Renal cortical epithelial cell (primary cell): ENCODE results near the gene HIF1AN. TPM values are rescaled to one million over a fixed set of nuclear protein-coding genes. Genes with fewer than 3 reads are reported as not detected.

Source experiments
- DNase-seq: peaks from one replicate; pipeline ENCODE4 v3.0.0-alpha.2; 2011; ENCODE audit warnings: low read depth
- total RNA-seq: library from RNA; depleted of rRNA; stranded (reverse); fragments of >200 nt; gene quantifications from 2 replicates; pipeline ENCODE4 v1.2.3, GENCODE V29; 2014

Gene HIF1AN
- total RNA-seq, 1 donor from 2014 or later: 20.6 TPM

DNA sequence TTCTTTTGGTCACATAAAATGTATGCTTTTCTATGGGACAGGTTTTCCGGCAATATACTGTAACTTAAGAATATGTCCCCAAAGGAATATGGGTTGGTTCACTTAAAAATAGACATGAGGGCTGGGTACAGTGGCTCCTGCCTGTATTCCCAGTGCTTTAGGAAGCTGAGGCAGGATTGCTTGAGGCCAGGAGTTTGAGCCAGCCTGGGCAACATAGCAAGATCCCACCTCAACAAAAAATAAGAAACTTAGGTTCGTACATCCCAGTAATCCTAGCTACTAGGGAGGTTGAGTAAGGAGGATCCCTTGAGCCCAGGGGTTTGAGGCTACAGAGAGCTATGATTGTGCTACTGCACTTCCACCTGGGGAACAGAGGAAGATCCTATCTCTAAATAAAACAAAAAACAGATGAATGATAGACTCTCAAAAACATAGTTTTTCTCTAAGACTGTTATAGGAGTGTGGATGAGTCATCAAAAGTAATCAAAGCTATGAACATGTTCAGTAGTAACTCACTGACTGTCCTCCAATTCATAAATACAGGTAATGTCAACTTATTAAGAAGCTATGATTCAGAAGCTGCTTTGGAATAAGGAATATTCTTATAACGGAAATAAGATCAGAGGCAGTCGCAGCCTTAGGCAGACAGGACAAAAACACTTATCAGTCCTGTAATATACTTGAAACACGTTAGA, 13.5 kb upstream of the HIF1AN start:
- peak; percentile 6 for DNase-seq

- no peak for DNase-seq
Observed at GRCh38 chr10:100522945-100523344, 12.8 kb upstream of the HIF1AN start.

GRCh38 chr10:100524206-100524605, 11.5 kb upstream of the HIF1AN start:
- DNase-seq: no peak

GRCh38 chr10:100524638-100525037, 11.1 kb upstream of the HIF1AN start:
- DNase-seq: no peak

- no peak for DNase-seq
Observed at GRCh38 chr10:100528123-100528886, 7.4 kb upstream of the HIF1AN start.

- DNase-seq: no peak
Observed at GRCh38 chr10:100528921-100529474, 6.7 kb upstream of the HIF1AN start.

GRCh38 chr10:100529475-100530298, 6.1 kb upstream of the HIF1AN start, which contains the start of gene NDUFB8:
NDUFB8 (minus strand) TSS chr10:100529871; CDS start chr10:100529851, 20 bp downstream.
- DNase-seq: peak; percentile 71

DNA sequence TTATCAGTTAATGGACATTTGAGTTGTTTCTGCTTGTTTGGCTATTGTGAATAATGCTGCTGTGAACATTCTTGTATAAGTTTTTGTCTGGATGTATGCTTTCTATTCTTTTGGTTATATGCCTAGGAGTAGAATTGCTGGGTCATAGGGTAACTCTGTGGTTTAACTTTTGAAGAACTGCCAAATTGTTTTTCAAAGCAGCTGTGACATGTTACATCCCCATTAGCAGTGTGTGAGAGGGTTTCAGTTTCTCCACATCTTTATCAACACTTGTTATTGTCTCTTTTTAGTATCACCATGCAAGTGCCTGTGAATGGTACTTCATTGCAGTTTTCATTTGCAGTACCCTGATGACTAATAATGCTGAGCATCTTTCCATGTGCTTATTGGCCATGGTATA, 4.0 kb upstream of the HIF1AN start:
- no peak for DNase-seq

DNA sequence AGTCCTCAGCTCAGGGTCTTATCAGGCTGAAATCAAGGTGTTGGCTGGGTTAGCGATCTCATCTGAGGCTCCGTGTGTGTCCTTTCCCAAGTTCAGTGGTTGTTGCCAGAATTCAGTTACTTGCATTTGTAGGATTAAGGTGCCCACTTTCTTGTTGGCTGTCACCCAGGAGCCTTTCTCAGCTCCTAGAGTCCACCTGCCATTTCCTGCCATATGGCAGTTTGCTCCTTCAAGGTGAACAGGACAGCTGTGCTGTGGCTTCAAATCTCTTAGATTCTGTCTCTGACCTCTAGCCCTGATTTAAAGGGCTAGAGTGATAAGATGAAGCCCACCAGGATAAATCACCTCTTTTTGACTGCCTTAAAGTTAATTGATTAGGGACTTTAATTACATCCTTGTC, 1.0 kb upstream of the HIF1AN start:
- no peak for DNase-seq

DNA sequence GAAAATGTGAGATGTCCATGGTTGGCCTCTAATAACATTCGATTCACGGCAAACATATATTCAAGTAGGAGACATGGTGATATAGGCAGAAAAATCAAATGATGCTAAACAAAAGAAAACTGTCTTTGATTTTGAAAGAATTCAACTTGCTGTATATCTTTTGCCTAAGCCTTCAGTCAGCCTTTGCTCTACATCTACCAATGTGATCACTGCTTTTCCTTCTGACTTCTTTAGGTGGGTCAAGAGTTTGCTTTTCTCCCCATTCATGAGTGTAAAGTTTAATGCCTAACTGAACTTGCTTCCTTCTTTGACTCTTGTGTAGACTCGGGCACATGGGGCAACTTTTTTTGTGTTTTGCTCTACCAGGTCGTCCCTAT, 417 bp upstream of the HIF1AN start:
- no peak for DNase-seq

GRCh38 chr10:100537475-100537874, 1.7 kb downstream of the HIF1AN start:
- no peak for DNase-seq

DNA sequence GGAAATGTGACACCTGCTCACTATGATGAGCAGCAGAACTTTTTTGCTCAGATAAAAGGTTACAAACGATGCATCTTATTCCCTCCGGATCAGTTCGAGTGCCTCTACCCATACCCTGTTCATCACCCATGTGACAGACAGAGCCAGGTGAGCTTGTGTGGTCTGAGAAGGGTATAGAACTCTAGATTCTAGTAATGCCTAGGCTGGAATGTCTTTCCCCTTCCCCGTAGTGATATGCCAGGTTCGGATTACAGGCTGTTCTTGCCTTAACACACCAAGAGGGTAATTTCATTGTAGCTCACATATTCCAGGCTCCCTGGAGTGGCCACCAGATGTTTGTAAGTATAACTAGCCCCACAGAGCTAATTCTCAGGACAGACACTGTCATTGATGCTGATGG, 9.2 kb downstream of the HIF1AN start:
- DNase-seq: no peak

- no peak for DNase-seq
Observed at GRCh38 chr10:100551196-100551595, 15.5 kb downstream of the HIF1AN start.

GRCh38 chr10:100551738-100552137, 16.0 kb downstream of the HIF1AN start:
- DNase-seq: no peak

DNA sequence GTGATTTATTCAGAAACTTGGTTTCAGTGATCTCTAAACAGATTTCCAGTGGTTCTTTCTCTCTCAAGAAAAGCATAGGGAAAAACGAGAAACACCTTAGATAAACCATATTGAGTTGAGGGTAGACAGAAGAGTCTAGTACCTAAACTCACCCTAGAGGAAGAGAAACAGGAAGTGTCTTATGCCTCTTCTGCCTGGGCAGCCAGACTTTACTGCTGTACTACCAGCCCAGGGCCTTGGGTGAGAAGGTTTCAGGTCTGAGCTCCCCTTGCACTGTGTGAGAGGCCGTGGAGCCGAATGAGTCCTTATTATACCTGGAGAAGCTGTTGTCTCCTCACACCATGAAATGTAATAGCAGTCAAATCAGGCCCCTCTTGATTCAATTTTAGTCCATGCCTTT, 18.2 kb downstream of the HIF1AN start:
- DNase-seq: no peak

DNA sequence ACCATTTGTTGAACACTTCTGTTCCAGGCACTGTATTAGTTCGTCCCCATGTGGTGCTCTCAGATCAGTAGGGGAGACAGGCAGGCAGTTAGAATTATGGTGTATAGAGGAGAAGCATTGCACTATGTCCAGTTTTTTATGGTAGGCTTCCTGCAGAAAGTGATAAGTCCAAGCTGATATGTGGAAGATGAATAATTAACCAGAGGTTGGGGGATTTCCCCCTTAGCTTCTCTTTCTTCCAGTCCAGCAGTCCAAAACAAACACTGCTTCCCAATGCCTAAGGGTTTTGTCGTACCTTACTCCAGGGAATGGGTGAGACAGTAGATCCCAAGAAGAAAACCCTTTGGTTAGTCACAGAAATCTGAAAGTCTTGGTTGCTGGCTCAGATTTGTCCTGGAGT, 19.2 kb downstream of the HIF1AN start:
- peak; percentile 91 for DNase-seq

DNA sequence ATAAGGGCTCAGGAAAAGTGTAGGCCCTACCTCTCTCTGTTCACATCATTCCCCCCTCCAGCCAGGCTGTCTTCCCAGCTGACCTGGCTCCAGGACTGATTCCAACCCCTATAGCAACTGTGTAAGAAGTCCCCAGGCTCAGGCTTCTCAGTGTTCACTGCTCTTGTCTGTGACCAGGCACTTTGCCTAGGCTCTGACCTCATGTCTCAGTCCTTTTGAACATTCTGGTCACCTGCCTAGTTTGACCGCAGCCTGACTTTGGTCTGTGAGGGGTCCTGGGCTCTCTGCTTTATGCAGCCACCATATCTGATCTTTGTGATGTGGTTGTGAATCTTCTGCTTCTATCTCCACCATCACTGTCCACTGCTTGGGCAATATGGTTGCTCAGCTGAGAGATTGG, 24.5 kb downstream of the HIF1AN start:
- no peak for DNase-seq

- no peak for DNase-seq
Observed at GRCh38 chr10:100561005-100561404, 25.3 kb downstream of the HIF1AN start.

DNA sequence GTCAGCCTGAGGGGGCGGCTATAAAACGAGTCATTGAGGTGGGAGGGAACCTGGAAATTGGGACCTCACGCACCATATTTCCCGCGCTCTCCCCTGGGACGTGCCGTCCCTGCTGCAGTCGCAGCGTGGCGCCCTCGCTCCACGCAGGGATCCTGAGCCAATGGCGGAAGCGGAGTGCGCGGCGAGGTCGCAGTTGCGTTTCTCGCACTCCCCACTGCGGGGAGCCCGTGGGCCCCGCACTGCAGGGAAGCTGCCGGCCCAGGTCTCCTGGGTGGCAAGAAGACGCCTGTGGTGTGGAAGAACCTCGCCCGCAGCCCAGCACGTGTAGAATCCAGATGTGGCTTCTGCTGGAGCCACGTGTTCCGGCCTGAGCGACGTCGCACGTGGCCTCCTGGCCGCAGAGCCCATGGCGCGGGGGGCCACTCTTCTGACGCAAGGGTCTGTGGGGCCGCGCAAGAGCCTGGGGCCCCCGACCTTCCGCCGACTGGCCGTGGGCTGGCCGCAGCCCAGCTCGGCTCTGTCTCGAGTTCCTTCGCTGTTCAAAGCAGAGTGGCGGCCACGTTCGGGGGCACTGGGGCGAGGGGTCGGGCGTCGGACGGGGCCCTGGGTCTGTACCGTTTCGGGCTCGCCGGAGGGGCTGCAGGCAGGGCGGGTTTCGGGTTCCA, 26.4 kb downstream of the HIF1AN start:
- peak; percentile 61 for DNase-seq

- DNase-seq: no peak
Observed at GRCh38 chr10:100565206-100565985, 29.7 kb downstream of the HIF1AN start.

DNA sequence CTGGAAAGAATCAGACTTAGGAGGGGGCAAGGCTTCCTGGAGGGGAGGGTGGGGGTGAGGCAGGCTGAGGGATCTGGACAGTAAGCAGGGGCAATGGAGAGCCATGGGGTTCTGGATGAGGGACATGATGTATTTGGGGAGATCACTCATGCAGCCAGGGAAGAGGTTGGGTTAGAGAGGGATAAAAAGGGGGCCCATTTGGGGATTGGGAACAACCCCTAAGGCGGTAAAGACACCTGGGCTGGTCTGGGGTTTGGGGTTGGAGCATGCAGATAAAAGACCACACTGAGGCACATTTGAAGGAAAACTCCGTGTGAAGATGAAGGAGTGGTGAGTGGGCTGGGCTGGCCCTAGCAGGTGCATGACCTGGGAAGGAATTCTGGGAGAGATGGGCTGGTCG, 30.8 kb downstream of the HIF1AN start:
- DNase-seq: no peak
